Pancreas (tissue), 10 donors: Measurements from ENCODE around the gene FAF1. TPM values are rescaled to one million over a fixed set of nuclear protein-coding genes. Genes with fewer than 3 reads are reported as not detected.
"Not testable (repeated sequence)": the region's sequence is repeated elsewhere in the genome, so short reads cannot be mapped to it uniquely, and the experiment has no call there.

Source experiments
- ATAC-seq, 4 donors: fragments of 200-7000 bp; cut with Tn5 transposase; one replicate each; pipeline versions ENCODE4 v1.8.0 to v1.9.1; 2020; ENCODE audit warnings: mild to moderate bottlenecking in 4 of 4, moderate library complexity in 4 of 4
- DNase-seq, 6 donors: peaks; one replicate each; pipeline ENCODE4 v3.0.0-alpha.2; 2020
- FAIRE-seq: peaks from 2 replicates; lab custom pipeline; 2012; peaks lifted over from hg19 to GRCh38; lab: Jason Lieb, UNC
- H3K27ac ChIP-seq, 4 donors: fragments of 200-600 bp; sonication (generic); 1 replicate in 3 of 4; 2 replicates in 1 of 4; pipeline versions ENCODE4 v1.5.0 to v1.8.0; 2020
- H3K27me3 ChIP-seq, 4 donors: fragments of 200-600 bp; one replicate each; pipeline ENCODE4 v1.8.0; 2021
- H3K36me3 ChIP-seq, 3 donors: fragments of 200-600 bp; sonication (generic) in 1 of 3; one replicate each; pipeline versions ENCODE4 v1.5.0 to v1.8.0; 2020 to 2021
- H3K4me1 ChIP-seq, 3 donors: fragments of 200-600 bp; one replicate each; pipeline ENCODE4 v1.8.0; 2021
- H3K4me3 ChIP-seq, 4 donors: fragments of 200-600 bp; sonication (generic) in 2 of 4; one replicate each; pipeline versions ENCODE4 v1.5.0 to v1.8.0; 2020 to 2021
- H3K9me3 ChIP-seq, 4 donors: fragments of 200-600 bp; one replicate each; pipeline ENCODE4 v1.8.0; 2021
- WGBS, 2 donors: extraction: QIAGEN DNeasy Blood & Tissue Kit; methylation state at CpG; one replicate each; pipeline ENCODE4 v1.1.7; 2013; 5-methylcytosine and 5-hydroxymethylcytosine counted together
- intact Hi-C, 3 donors: fragments of 100-400 bp; cut with DNase I; formaldehyde crosslinking; loops; one replicate each; pipeline versions ENCODE4 v1.11.1 to v1.14.2; 2022
- polyA plus RNA-seq, 2 donors: library from polyadenylated mRNA; stranded (reverse); fragments of 200-250 nt; gene quantifications; one replicate each; pipeline ENCODE4 v1.2.3, GENCODE V29; 2013
- total RNA-seq, 6 donors: library from RNA; stranded (reverse); fragmentation: NEBNext Ultra II Directional in 4 of 6; extraction: Animal tissue kit (Norgen Biotek cat#: 25700) in 4 of 6; gene quantifications; one replicate each; pipeline versions ENCODE4 v1.2.1 to v1.2.4, GENCODE V29; 2021 to 2023
- TF ChIP-seq, protein P1 (sequence below), 4 donors: fragments of 200-600 bp; sonication (generic) in 3 of 4; IDR thresholded peaks; one replicate each; pipeline versions ENCODE4 v1.5.0 to v1.8.0; 2021; ENCODE audit warnings: antibody characterized with exemption in 4 of 4
- donor health status: healthy with polysubstance abuse.
- donor health status: DM: no; HTN: no; CAD: no; lungs with moderate emphysema.
- donor health status: DM: no; HTN: no; CAD: no.
- donor health status: control.
- donor health status: control.
- donor health status: Bipolar disorder and iron deficiency.
- donor health status: DM: yes; HTN: yes; CAD: no.
- donor health status: DM: no; HTN: no; CAD: no.
- donor health status: DM: no; HTN: no; CAD: no.
- donor health status: DM: yes; HTN: yes; CAD: no.

Gene FAF1
- total RNA-seq (10 to 100 TPM; 30.0 to 46.6 (median 38.1) TPM), polyA plus RNA-seq (10 to 100 TPM; 13.9 to 23.4 TPM)

DNA sequence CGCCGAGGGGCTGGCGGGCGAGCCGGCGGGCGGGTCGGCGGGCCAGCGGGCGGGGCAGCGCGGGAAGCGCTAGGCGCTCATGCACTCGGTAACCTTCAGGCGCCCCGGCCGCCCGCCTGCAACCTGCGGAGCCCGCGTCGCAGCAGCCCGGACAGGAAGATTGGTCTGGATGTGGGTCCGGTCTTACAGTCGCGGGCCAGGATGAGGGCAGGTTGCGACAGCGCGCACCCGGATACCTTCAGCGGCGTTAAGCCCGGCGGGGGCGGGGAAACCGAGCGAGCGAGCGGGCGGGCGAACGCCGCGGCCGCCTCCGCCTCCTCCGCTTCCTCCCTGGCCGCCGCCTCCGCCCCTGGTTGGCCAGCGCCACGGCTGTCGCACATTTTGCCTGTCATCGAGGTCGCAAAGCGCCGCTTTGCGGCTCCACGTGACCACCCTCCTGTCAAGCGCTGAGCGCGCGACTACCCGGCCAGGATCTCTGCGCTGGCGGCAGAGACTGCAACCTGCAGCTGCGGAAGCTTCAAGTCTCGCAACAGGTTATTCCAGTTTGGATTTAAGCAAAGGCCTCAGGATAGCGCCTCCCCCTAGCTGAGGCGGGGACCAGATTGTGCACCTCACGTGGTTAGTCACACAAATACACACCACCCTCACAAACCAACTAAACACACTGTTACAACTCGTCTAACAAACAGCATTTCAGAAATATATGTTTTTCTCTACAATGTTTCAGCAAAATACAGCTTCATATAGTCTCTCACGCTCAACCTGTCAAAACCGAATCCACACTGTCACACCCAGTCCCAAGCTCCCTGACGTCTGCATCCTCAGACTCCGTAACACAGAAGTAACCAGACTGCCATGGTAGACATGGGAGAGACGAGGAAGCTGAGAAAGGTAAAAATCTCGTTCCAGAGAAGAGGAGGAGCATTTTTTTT, at the start of gene FAF1:
Gene FAF1 (minus strand): TSS at position 355 of the 932 bp plus-strand sequence. CDS start 456 bp downstream, outside the sequence.
- intact Hi-C loops: no loop called here
- FAIRE-seq: peak; percentile 26
- TF ChIP-seq, protein P1, sequence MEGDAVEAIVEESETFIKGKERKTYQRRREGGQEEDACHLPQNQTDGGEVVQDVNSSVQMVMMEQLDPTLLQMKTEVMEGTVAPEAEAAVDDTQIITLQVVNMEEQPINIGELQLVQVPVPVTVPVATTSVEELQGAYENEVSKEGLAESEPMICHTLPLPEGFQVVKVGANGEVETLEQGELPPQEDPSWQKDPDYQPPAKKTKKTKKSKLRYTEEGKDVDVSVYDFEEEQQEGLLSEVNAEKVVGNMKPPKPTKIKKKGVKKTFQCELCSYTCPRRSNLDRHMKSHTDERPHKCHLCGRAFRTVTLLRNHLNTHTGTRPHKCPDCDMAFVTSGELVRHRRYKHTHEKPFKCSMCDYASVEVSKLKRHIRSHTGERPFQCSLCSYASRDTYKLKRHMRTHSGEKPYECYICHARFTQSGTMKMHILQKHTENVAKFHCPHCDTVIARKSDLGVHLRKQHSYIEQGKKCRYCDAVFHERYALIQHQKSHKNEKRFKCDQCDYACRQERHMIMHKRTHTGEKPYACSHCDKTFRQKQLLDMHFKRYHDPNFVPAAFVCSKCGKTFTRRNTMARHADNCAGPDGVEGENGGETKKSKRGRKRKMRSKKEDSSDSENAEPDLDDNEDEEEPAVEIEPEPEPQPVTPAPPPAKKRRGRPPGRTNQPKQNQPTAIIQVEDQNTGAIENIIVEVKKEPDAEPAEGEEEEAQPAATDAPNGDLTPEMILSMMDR (IDR thresholded peaks at IDR 0.05): peak; percentile 15 to 41 (median 24)
- Histone ChIP-seq H3K4me1 (peaks cover 8 to 17% (median 16%) of the 10 kb centered on the region in 3 donors), H3K27me3 (no peaks in the 10 kb centered on the region), H3K9me3 (no peaks in the 10 kb centered on the region), H3K4me3 (peak within 1 kb of the TSS; percentile 42 to 80 (median 65)), H3K36me3 (no peaks in the 10 kb centered on the region), H3K27ac (peak within 1 kb of the TSS; percentile 75 to 87 (median 80))
- peak; percentile 93 to 99 (median 98) for ATAC-seq
- 0% methylated on average over 50 to 80 of the region's 80 CpGs for WGBS, 2 donors
- peak; percentile 97 to 99 (median 99) for DNase-seq

DNA sequence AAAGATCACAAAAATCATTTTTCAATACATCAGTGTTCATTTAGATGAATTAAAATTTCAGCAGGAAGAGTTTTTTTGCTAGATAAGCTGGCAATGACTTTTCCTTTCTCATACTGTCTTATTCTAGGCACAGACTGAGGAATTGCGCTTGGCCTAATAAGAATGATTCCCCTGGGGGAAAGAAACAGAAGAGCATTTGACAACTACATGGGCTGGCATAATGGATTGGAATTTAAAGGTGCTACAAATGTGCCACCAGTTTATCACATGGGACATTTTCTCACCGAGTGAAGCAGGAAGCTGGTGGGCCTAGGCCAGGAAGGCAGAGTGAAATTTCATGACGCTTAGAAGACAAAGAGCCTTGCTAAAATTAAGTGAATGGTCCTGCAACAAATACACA, 49.3 kb upstream of the FAF1 start:
- no peak for ATAC-seq
- TF ChIP-seq, protein P1 (IDR thresholded peaks at IDR 0.05): no peak
- no peaks in the 10 kb centered on the region for H3K27me3 ChIP-seq
- DNase-seq: no peak
- 65 to 68% methylated on average over 3 of the region's 3 CpGs for WGBS, 2 donors
- H3K36me3 ChIP-seq: no peaks in the 10 kb centered on the region
- FAIRE-seq: no peak
- no peak overlapping the region for H3K4me3 ChIP-seq
- intact Hi-C loops: no loop called here
- H3K27ac ChIP-seq: no peak overlapping the region
- H3K4me1 ChIP-seq: no peaks in the 10 kb centered on the region
- H3K9me3 ChIP-seq: no peaks in the 10 kb centered on the region

DNA sequence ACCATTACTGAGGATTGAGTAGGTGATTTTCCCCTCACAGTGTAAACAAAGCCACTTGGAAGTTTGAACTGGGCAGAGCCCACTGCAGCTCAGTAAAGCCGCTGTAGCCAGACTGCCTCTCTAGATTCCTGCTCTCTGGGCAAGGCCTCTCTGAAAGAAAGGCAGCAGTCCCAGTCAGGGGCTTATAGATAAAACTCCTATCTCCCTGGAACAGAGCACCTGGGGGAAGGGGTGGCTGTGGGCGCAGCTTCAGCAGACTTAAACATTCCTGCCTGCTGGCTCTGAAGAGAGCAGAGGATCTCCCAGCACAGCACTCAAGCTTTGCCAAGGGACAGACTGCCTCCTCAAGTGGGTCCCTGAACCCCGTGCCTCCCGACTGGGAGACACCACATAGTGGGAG, 45.5 kb upstream of the FAF1 start:
- H3K9me3 ChIP-seq, H3K27ac ChIP-seq, H3K36me3 ChIP-seq, H3K4me3 ChIP-seq, H3K4me1 ChIP-seq, DNase-seq, FAIRE-seq, intact Hi-C loops, ATAC-seq, H3K27me3 ChIP-seq: not testable (repeated sequence)
- WGBS, 2 donors: 89 to 92% methylated on average over 4 of the region's 4 CpGs

DNA sequence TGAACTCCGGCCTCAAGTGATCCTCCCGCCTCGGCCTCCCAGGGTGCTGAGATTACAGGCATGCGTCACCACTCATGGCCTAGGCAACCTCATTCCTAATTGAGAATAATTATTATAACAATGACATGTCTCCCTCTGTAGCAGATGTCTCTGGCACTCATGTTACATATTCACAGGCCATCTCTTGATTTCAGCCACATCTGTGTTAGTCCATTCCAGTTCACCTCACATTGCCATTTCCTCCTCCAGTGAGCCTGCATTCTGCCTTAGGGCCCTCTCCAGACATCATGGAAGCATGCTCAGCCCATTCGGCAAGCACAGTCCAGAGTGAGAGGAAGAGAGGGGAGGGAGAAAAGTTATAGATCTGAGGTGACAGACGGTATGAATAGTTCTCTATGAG, 42.4 kb upstream of the FAF1 start:
- ATAC-seq: no peak
- Histone ChIP-seq H3K4me3 (no peak overlapping the region), H3K27ac (no peak overlapping the region), H3K27me3 (no peaks in the 10 kb centered on the region), H3K9me3 (no peaks in the 10 kb centered on the region), H3K36me3 (no peaks in the 10 kb centered on the region), H3K4me1 (no peaks in the 10 kb centered on the region)
- WGBS, 2 donors: 90 to 91% methylated on average over 6 of the region's 6 CpGs
- no peak for DNase-seq
- TF ChIP-seq, protein P1 (IDR thresholded peaks at IDR 0.05): no peak
- no peak for FAIRE-seq
- intact Hi-C loops: no loop called here

DNA sequence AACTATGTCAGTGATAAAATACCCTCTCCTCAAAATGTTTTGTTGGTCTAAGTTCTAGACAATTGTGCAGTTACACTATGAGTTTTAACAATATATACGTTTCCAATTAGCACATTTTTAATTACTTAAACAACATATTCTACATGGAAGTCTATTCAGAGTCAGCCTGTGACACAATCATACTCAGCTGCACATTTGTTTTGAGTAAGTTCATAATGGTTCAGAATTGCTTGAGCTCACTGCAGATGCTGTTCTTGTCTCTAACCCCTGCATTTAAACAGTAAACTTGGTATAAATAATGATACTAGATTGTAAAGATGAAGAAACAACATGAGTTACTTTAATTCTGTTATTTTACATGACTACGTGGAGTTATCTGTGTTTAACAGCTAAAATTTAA, 40.6 kb upstream of the FAF1 start:
- WGBS, 2 donors: 61 to 70% methylated on average over 2 of the region's 2 CpGs
- DNase-seq (no peak), FAIRE-seq (no peak), ATAC-seq (no peak)
- Histone ChIP-seq H3K36me3 (no peaks in the 10 kb centered on the region), H3K27me3 (no peaks in the 10 kb centered on the region), H3K27ac (no peak overlapping the region), H3K4me3 (no peak overlapping the region), H3K4me1 (no peaks in the 10 kb centered on the region), H3K9me3 (no peaks in the 10 kb centered on the region)
- intact Hi-C loops: no loop called here
- TF ChIP-seq, protein P1 (IDR thresholded peaks at IDR 0.05): no peak
